ENCODE results near the gene FAM50B. TPM values are rescaled to one million over a fixed set of nuclear protein-coding genes. Genes with fewer than 3 reads are reported as not detected.
A peak's percentile ranks its signal among the peaks of the same experiment; 100 is the strongest.

FAM50B gene
- total and polyA plus RNA-seq, 2 of the 13 experiments (the other 11 are each of a cell fraction or from before 2014, with no cell fraction given): 0.05 TPM; not detected in 1

DNA sequence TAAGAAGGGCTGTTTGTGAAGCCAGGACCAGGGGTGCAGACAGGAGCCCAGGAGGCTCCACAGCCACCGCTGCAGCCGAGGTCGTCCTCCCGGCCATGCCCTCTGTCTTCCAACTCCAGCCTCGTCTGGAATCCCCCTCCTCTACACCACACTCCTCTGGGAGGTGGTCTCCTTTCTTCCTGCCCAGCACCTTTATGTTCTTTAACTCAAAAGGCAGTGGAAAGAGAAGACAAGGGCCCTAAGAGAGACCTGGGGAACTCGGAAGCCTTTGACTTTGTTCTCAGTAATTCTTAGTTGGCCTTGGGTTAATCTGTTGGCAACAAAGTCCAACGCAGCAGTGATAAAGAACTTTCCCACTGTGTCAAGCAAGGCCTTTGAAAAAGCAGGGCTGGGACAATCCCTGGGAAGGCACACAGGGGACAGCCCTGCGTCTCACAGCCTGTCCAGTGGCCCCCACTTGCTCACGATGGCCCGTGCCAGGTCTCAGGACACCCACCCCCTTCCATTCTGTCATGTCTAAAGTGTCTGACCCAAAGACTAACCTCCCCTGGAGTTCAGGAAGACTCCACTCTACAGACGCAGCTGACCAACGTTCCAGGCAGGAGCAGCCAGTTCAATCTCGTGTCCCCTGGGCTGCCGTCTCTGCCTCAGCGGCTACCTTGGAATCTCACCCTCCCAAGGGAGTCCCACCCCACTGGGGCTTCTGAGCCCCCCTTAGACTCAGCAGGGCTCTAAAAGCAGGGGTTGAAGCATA is 42.8 kb upstream of the FAM50B start (continued):
- TF ChIP-seq, protein P1, sequence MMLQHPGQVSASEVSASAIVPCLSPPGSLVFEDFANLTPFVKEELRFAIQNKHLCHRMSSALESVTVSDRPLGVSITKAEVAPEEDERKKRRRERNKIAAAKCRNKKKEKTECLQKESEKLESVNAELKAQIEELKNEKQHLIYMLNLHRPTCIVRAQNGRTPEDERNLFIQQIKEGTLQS (CRISPR knock-in tag; IDR thresholded peaks at IDR 0.05): 0 out of 2 replicates have a peak, but pooled peaks have one; percentile 37
- TF ChIP-seq, protein P2, sequence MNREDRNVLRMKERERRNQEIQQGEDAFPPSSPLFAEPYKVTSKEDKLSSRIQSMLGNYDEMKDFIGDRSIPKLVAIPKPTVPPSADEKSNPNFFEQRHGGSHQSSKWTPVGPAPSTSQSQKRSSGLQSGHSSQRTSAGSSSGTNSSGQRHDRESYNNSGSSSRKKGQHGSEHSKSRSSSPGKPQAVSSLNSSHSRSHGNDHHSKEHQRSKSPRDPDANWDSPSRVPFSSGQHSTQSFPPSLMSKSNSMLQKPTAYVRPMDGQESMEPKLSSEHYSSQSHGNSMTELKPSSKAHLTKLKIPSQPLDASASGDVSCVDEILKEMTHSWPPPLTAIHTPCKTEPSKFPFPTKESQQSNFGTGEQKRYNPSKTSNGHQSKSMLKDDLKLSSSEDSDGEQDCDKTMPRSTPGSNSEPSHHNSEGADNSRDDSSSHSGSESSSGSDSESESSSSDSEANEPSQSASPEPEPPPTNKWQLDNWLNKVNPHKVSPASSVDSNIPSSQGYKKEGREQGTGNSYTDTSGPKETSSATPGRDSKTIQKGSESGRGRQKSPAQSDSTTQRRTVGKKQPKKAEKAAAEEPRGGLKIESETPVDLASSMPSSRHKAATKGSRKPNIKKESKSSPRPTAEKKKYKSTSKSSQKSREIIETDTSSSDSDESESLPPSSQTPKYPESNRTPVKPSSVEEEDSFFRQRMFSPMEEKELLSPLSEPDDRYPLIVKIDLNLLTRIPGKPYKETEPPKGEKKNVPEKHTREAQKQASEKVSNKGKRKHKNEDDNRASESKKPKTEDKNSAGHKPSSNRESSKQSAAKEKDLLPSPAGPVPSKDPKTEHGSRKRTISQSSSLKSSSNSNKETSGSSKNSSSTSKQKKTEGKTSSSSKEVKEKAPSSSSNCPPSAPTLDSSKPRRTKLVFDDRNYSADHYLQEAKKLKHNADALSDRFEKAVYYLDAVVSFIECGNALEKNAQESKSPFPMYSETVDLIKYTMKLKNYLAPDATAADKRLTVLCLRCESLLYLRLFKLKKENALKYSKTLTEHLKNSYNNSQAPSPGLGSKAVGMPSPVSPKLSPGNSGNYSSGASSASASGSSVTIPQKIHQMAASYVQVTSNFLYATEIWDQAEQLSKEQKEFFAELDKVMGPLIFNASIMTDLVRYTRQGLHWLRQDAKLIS (CRISPR knock-in tag; IDR thresholded peaks at IDR 0.05): 0 out of 2 replicates have a peak, but pooled peaks have one; percentile 64
- TF ChIP-seq, protein P3, sequence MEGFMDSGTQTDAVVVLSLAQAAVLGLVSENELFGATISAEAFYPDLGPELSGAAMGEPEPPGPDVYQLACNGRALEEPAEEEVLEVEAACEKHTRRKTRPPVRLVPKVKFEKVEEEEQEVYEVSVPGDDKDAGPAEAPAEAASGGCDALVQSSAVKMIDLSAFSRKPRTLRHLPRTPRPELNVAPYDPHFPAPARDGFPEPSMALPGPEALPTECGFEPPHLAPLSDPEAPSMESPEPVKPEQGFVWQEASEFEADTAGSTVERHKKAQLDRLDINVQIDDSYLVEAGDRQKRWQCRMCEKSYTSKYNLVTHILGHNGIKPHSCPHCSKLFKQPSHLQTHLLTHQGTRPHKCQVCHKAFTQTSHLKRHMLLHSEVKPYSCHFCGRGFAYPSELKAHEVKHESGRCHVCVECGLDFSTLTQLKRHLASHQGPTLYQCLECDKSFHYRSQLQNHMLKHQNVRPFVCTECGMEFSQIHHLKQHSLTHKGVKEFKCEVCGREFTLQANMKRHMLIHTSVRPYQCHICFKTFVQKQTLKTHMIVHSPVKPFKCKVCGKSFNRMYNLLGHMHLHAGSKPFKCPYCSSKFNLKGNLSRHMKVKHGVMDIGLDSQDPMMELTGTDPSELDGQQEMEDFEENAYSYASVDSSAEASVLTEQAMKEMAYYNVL (CRISPR knock-in tag; IDR thresholded peaks at IDR 0.05; ENCODE audit: borderline replicate concordance): peak; percentile 53; the same call in 1 of the 2 replicates
- TF ChIP-seq, protein P4, sequence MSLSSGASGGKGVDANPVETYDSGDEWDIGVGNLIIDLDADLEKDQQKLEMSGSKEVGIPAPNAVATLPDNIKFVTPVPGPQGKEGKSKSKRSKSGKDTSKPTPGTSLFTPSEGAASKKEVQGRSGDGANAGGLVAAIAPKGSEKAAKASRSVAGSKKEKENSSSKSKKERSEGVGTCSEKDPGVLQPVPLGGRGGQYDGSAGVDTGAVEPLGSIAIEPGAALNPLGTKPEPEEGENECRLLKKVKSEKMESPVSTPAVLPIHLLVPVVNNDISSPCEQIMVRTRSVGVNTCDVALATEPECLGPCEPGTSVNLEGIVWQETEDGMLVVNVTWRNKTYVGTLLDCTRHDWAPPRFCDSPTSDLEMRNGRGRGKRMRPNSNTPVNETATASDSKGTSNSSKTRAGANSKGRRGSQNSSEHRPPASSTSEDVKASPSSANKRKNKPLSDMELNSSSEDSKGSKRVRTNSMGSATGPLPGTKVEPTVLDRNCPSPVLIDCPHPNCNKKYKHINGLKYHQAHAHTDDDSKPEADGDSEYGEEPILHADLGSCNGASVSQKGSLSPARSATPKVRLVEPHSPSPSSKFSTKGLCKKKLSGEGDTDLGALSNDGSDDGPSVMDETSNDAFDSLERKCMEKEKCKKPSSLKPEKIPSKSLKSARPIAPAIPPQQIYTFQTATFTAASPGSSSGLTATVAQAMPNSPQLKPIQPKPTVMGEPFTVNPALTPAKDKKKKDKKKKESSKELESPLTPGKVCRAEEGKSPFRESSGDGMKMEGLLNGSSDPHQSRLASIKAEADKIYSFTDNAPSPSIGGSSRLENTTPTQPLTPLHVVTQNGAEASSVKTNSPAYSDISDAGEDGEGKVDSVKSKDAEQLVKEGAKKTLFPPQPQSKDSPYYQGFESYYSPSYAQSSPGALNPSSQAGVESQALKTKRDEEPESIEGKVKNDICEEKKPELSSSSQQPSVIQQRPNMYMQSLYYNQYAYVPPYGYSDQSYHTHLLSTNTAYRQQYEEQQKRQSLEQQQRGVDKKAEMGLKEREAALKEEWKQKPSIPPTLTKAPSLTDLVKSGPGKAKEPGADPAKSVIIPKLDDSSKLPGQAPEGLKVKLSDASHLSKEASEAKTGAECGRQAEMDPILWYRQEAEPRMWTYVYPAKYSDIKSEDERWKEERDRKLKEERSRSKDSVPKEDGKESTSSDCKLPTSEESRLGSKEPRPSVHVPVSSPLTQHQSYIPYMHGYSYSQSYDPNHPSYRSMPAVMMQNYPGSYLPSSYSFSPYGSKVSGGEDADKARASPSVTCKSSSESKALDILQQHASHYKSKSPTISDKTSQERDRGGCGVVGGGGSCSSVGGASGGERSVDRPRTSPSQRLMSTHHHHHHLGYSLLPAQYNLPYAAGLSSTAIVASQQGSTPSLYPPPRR (CRISPR knock-in tag; IDR thresholded peaks at IDR 0.05; ENCODE audit: borderline replicate concordance): peak; percentile 80
- TF ChIP-seq ZNF761 (CRISPR knock-in tag; conservative IDR thresholded peaks at IDR 0.05): peak; percentile 80; the same call in 1 of the 2 replicates
- TF ChIP-seq NPAS2 (CRISPR knock-in tag; IDR thresholded peaks at IDR 0.05; ENCODE audit: borderline replicate concordance): no peak
- TF ChIP-seq TBX2 (CRISPR knock-in tag; IDR thresholded peaks at IDR 0.05; ENCODE audit: borderline replicate concordance): peak; percentile 85
- TF ChIP-seq MATR3 (CRISPR knock-in tag; IDR thresholded peaks at IDR 0.05): no peak
- TF ChIP-seq, protein P5, sequence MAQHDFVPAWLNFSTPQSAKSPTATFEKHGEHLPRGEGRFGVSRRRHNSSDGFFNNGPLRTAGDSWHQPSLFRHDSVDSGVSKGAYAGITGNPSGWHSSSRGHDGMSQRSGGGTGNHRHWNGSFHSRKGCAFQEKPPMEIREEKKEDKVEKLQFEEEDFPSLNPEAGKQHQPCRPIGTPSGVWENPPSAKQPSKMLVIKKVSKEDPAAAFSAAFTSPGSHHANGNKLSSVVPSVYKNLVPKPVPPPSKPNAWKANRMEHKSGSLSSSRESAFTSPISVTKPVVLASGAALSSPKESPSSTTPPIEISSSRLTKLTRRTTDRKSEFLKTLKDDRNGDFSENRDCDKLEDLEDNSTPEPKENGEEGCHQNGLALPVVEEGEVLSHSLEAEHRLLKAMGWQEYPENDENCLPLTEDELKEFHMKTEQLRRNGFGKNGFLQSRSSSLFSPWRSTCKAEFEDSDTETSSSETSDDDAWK (CRISPR knock-in tag; IDR thresholded peaks at IDR 0.05): no peak
- TF ChIP-seq, protein P6, sequence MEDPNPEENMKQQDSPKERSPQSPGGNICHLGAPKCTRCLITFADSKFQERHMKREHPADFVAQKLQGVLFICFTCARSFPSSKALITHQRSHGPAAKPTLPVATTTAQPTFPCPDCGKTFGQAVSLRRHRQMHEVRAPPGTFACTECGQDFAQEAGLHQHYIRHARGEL (CRISPR knock-in tag; IDR thresholded peaks at IDR 0.05): no peak
- TF ChIP-seq HMGA1 (CRISPR knock-in tag; conservative IDR thresholded peaks at IDR 0.05): no peak
- peak; percentile 70; the same call in 1 of the 2 replicates for TF ChIP-seq MIER3 (CRISPR knock-in tag; IDR thresholded peaks at IDR 0.05; ENCODE audit: borderline replicate concordance)
- 0 out of 3 replicates have a peak, but pooled peaks have one; percentile 4 for TF ChIP-seq MXI1 (IDR thresholded peaks at IDR 0.05; ENCODE audit: borderline replicate concordance, low read depth, low read length)
- peak; percentile 86 for TF ChIP-seq ELF3 (CRISPR knock-in tag; IDR thresholded peaks at IDR 0.05)

Measured in HepG2 (cell line).